Measurements from ENCODE around the gene PSMA3.

PSMA3 gene

GRCh38 chr14:58272588-58273372, 28.1 kb downstream of the PSMA3 start:
- H3K9me2 ChIP-seq (replicated peaks; ENCODE audit: insufficient read depth, low read length) = no peaks in the 10 kb centered on the region
- H3K27ac ChIP-seq (ENCODE audit: low read length) = no peak overlapping the region
- H3K9ac ChIP-seq (ENCODE audit: low read length) = no peak overlapping the region
- no peaks in the 10 kb centered on the region; the same call in 1 of the 2 replicates for H3K36me3 ChIP-seq (replicated peaks; ENCODE audit: insufficient read depth, low read length)
- H3K4me1 ChIP-seq (ENCODE audit: low read length) = no peaks in the 10 kb centered on the region
- H4K20me1 ChIP-seq (ENCODE audit: insufficient read depth, low read length) = no peaks in the 10 kb centered on the region
- no peak overlapping the region for H3K4me2 ChIP-seq (ENCODE audit: low read depth, low read length)
- no peak overlapping the region for H3K4me3 ChIP-seq (ENCODE audit: low read length)
- peaks cover 28% of the 10 kb centered on the region for H3K79me2 ChIP-seq (ENCODE audit: low read length)
- no peaks in the 10 kb centered on the region for H3K9me3 ChIP-seq (replicated peaks; ENCODE audit: insufficient read depth, low read length)
- DNase-seq = no peak
- no peaks in the 10 kb centered on the region for H3K27me3 ChIP-seq (replicated peaks; ENCODE audit: insufficient read depth, low read length)
- no peaks in the 10 kb centered on the region for H3F3A ChIP-seq (ENCODE audit: insufficient read depth, low read length)
- H2AFZ ChIP-seq (ENCODE audit: low read length) = no peak overlapping the region
- TF ChIP-seq EZH2phosphoT487 (IDR thresholded peaks at IDR 0.05; ENCODE audit: low read length) (no peak), EZH2 (optimal IDR thresholded peaks at IDR 0.05; ENCODE audit: low read depth, low read length) (no peak)
- TF ChIP-seq, protein P1, sequence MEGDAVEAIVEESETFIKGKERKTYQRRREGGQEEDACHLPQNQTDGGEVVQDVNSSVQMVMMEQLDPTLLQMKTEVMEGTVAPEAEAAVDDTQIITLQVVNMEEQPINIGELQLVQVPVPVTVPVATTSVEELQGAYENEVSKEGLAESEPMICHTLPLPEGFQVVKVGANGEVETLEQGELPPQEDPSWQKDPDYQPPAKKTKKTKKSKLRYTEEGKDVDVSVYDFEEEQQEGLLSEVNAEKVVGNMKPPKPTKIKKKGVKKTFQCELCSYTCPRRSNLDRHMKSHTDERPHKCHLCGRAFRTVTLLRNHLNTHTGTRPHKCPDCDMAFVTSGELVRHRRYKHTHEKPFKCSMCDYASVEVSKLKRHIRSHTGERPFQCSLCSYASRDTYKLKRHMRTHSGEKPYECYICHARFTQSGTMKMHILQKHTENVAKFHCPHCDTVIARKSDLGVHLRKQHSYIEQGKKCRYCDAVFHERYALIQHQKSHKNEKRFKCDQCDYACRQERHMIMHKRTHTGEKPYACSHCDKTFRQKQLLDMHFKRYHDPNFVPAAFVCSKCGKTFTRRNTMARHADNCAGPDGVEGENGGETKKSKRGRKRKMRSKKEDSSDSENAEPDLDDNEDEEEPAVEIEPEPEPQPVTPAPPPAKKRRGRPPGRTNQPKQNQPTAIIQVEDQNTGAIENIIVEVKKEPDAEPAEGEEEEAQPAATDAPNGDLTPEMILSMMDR (IDR thresholded peaks at IDR 0.05; ENCODE audit: low read length) = no peak

DNA sequence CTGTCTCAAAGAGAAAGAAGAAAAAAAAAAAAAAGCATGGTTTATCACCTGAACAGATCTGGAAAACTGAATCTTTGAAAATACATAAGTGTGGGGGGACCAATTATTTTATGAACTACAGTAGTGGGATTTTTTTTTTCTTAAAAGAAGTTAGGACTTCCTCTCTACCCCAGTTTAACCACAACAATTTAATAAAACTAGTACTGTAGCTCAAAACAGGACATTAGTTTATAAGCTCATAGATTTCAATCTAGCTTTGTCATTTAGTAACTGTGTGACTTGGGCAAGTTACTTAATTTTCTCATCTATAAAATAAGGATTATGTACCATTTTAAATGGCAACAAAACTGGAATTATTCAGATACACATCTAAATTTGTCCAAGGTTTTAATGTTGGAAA, 30.2 kb downstream of the PSMA3 start:
- peaks cover 35% of the 10 kb centered on the region for H3K79me2 ChIP-seq (ENCODE audit: low read length)
- no peaks in the 10 kb centered on the region for H3K4me1 ChIP-seq (ENCODE audit: low read length)
- TF ChIP-seq EZH2 (optimal IDR thresholded peaks at IDR 0.05; ENCODE audit: low read depth, low read length) = no peak
- no peak overlapping the region for H3K4me3 ChIP-seq (ENCODE audit: low read length)
- no peak overlapping the region for H3K27ac ChIP-seq (ENCODE audit: low read length)
- no peak overlapping the region for H3K4me2 ChIP-seq (ENCODE audit: low read depth, low read length)
- no peaks in the 10 kb centered on the region for H3K9me3 ChIP-seq (replicated peaks; ENCODE audit: insufficient read depth, low read length)
- no peaks in the 10 kb centered on the region for H3K27me3 ChIP-seq (replicated peaks; ENCODE audit: insufficient read depth, low read length)
- H3K9ac ChIP-seq (ENCODE audit: low read length) = no peak overlapping the region
- no peaks in the 10 kb centered on the region for H3K9me2 ChIP-seq (replicated peaks; ENCODE audit: insufficient read depth, low read length)
- DNase-seq = no peak
- no peak overlapping the region for H2AFZ ChIP-seq (ENCODE audit: low read length)
- H4K20me1 ChIP-seq (ENCODE audit: insufficient read depth, low read length) = no peaks in the 10 kb centered on the region
- no peaks in the 10 kb centered on the region; the same call in 1 of the 2 replicates for H3K36me3 ChIP-seq (replicated peaks; ENCODE audit: insufficient read depth, low read length)
- H3F3A ChIP-seq (ENCODE audit: insufficient read depth, low read length) = no peaks in the 10 kb centered on the region

DNA sequence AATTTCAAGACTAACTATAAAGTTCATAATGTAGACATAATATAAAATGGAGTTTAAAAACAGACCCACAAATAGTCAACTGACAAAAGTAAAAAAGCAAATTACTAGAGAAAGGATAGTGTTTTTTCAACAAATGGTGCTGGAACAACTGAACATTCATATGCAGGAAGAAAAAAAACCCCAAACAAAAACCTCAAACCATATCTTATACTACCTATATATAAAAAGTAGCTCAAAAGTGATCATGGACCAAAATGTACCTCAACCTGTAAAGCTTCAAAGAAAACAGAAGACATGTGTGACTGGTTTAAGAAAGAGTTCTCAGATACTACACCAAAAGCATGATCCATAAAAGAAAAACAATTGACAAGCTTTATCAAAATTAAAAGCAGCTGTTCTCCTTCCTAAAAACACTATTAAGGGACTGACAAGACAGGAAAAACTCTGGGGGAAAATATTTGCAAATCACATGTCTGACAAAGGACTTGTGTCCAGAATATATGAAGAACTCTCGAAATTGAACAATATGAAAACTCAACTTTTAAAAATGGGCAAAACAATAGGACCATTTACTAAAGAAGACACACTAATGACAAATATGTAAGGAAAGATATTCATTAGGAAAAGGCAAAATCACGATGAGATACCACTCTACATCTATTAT, 31.0 kb downstream of the PSMA3 start:
- Histone ChIP-seq H3K9me3 (replicated peaks; ENCODE audit: insufficient read depth, low read length) (no peaks in the 10 kb centered on the region), H3K4me3 (ENCODE audit: low read length) (no peak overlapping the region), H3K4me1 (ENCODE audit: low read length) (no peaks in the 10 kb centered on the region), H3K9me2 (replicated peaks; ENCODE audit: insufficient read depth, low read length) (no peaks in the 10 kb centered on the region), H3F3A (ENCODE audit: insufficient read depth, low read length) (no peaks in the 10 kb centered on the region), H3K9ac (ENCODE audit: low read length) (no peak overlapping the region), H3K36me3 (replicated peaks; ENCODE audit: insufficient read depth, low read length) (no peaks in the 10 kb centered on the region; the same call in 1 of the 2 replicates), H2AFZ (ENCODE audit: low read length) (no peak overlapping the region), H3K79me2 (ENCODE audit: low read length) (peaks cover 30% of the 10 kb centered on the region), H3K4me2 (ENCODE audit: low read depth, low read length) (no peak overlapping the region), H3K27ac (ENCODE audit: low read length) (no peak overlapping the region), H4K20me1 (ENCODE audit: insufficient read depth, low read length) (no peaks in the 10 kb centered on the region), H3K27me3 (replicated peaks; ENCODE audit: insufficient read depth, low read length) (no peaks in the 10 kb centered on the region)
- no peak for TF ChIP-seq EZH2phosphoT487 (IDR thresholded peaks at IDR 0.05; ENCODE audit: low read length)
- TF ChIP-seq, protein P1 (IDR thresholded peaks at IDR 0.05; ENCODE audit: low read length) = no peak
- TF ChIP-seq EZH2 (optimal IDR thresholded peaks at IDR 0.05; ENCODE audit: low read depth, low read length) = no peak
- no peak for DNase-seq
